GM20000 (cell line): ENCODE data around the gene PKN2.

Experiments
- DNase-seq: peaks from one replicate; pipeline ENCODE4 v3.0.0; 2012; ENCODE audit warnings: low spot score
- TF ChIP-seq, protein P1 (sequence below): IDR thresholded peaks from 2 replicates; pipeline ENCODE4 v1.5.1; 2012; ENCODE audit warnings: mild to moderate bottlenecking, control low read depth; ENCODE audit errors: extremely low read depth, missing control alignments

Gene PKN2

GRCh38 chr1:88683541-88684481 lies at the start of gene PKN2:
Gene PKN2, plus strand, starts transcription at chr1:88684273. Its CDS starts 308 bp downstream, at chr1:88684581.
- TF ChIP-seq, protein P1, sequence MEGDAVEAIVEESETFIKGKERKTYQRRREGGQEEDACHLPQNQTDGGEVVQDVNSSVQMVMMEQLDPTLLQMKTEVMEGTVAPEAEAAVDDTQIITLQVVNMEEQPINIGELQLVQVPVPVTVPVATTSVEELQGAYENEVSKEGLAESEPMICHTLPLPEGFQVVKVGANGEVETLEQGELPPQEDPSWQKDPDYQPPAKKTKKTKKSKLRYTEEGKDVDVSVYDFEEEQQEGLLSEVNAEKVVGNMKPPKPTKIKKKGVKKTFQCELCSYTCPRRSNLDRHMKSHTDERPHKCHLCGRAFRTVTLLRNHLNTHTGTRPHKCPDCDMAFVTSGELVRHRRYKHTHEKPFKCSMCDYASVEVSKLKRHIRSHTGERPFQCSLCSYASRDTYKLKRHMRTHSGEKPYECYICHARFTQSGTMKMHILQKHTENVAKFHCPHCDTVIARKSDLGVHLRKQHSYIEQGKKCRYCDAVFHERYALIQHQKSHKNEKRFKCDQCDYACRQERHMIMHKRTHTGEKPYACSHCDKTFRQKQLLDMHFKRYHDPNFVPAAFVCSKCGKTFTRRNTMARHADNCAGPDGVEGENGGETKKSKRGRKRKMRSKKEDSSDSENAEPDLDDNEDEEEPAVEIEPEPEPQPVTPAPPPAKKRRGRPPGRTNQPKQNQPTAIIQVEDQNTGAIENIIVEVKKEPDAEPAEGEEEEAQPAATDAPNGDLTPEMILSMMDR = no peak
- DNase-seq = peak; percentile 94

DNA sequence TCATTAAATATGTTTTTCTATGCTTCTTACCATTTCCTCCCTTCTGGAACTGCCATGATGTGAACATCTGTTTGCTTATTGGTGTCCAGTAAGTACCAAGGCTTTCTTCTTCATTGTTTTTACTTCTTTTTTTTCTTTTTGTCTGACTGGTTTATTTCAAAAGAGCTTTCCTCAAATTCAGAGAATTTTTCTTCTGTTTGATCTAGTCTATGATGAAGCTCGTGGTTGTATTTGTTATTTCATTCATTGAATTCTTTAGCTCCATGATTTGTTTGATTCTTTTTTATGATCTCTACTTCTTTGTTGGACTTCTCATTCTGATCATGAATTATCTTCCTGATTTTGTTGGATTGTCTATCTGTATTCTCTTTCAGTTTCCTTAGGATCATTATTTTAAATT lies 49.5 kb upstream of the PKN2 start:
- no peak for DNase-seq
- TF ChIP-seq, protein P1 = no peak

GRCh38 chr1:88640060-88640459 lies 44.0 kb upstream of the PKN2 start:
- TF ChIP-seq, protein P1 = no peak
- DNase-seq = no peak

DNA sequence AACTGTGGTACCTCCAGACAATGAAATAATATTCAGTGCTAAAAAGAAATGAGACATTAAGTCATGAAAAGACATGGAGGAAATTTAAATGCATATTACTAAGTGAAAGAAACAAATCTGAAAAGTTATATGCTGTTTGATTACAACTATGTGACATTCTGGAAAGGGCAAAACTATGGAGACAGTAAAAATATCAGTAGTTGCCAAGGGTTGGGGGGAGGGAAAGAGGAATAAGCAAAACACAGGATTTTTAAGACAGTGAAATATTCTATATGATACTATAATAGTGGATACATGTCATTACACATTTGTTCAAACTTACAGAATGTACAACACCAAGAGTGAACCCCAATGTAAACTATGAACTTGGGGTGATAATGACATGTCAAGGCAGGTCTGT lies 38.2 kb upstream of the PKN2 start:
- TF ChIP-seq, protein P1 = no peak
- no peak for DNase-seq

- no peak for DNase-seq
- TF ChIP-seq, protein P1 = no peak
These were observed 37.4 kb upstream of the PKN2 start for GRCh38 chr1:88646476-88647248.

- TF ChIP-seq, protein P1 = no peak
- DNase-seq = no peak
These were observed 36.8 kb upstream of the PKN2 start for GRCh38 chr1:88647249-88647645.
